HFF-Myc (cell line): ENCODE results near the gene SINHCAF.
A peak's percentile ranks its signal among the peaks of the same experiment; 100 is the strongest.

Experiments used
- DNase-seq: peaks from one replicate; pipeline ENCODE4 v3.0.0-alpha.2; 2011; ENCODE audit warnings: low read depth; ENCODE audit errors: extremely low read depth
- H3K4me3 ChIP-seq: replicated peaks from 2 replicates; pipeline ENCODE4 v1.5.1; 2011; ENCODE audit warnings: low read depth, mild to moderate bottlenecking, control low read depth, low read length
- CTCF ChIP-seq: IDR thresholded peaks from 2 replicates; pipeline ENCODE4 v1.5.1; 2012; ENCODE audit warnings: mild to moderate bottlenecking, low read depth, low read length, control low read depth; ENCODE audit errors: missing control alignments

Gene SINHCAF

DNA sequence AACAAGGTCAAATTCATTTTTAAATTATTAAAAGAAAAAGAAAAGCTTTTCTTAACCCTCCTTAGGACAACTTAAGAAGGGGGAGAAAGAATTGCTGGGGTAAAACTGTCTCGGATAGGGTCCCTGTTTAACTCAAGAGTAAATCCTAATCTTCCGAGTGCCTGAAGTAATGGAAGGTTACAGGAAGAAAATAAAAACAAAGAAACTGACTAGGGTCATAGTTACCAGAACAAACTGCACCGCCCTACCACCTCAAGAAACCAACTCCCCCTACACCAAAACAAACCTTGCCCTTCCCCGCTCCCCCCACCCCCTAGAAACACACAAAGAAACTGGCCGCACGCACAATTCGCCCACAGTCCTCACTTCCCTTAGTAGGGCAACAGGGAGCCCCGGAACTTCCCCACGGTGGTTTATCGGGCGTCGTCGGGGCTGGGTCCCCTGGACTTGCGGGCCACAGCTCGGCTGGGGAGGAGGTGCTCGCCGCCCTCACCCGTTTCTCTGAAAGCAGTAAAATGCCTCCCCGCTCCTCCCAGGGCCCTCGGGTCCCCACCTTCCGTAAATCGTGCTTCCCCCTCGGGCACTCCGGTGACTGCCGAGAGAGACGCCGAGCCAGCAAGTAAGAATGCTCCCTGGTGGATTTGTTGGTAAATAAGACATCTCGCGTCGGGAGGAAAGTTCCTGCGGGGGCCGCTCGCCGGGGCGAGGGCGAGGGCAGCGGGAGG, 2.4 kb downstream of the SINHCAF start:
- H3K4me3 ChIP-seq, result peak overlapping the region; percentile 87
- no peak for DNase-seq
- no peak for TF ChIP-seq CTCF

DNA sequence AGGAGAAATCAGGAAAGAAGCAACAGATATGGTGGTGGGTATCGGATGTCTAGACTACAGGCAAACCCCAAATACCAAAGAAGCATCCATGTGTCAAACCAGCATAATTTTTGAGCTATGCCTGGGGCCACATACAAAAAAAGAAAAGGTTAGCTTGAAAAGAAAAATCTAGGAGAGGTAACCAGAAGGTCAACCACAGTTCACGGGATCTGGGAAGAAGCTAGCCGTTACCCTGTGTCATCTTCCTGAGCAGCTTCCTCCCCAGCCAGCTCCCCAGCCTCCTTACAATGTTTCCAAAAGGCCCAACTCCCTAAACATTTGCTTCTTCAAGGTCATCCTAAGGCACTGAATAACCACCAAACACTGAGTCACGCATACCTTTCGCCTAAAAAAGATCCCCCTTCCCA, 3.1 kb downstream of the SINHCAF start:
- DNase-seq, result peak; percentile 30
- no peak for TF ChIP-seq CTCF
- peak overlapping the region; percentile 87 for H3K4me3 ChIP-seq

DNA sequence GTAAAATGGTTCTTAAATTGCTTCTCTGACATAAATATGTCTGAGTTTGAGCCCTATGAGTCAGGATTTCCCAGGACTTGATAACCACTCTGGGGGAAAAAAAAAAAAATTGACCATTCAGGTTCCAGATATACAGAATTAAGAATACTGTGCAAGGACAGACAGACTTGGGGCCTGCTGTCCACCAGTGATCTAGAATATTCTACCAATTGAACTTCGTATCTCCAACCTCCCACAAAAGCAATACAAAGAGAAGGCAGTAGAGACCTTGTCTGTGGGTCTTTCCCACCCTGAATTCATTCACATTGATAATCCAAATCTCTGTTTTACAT, 4.1 kb downstream of the SINHCAF start:
- peak overlapping the region; percentile 13; the same call in 1 of the 2 replicates for H3K4me3 ChIP-seq
- DNase-seq, result no peak
- no peak for TF ChIP-seq CTCF

DNA sequence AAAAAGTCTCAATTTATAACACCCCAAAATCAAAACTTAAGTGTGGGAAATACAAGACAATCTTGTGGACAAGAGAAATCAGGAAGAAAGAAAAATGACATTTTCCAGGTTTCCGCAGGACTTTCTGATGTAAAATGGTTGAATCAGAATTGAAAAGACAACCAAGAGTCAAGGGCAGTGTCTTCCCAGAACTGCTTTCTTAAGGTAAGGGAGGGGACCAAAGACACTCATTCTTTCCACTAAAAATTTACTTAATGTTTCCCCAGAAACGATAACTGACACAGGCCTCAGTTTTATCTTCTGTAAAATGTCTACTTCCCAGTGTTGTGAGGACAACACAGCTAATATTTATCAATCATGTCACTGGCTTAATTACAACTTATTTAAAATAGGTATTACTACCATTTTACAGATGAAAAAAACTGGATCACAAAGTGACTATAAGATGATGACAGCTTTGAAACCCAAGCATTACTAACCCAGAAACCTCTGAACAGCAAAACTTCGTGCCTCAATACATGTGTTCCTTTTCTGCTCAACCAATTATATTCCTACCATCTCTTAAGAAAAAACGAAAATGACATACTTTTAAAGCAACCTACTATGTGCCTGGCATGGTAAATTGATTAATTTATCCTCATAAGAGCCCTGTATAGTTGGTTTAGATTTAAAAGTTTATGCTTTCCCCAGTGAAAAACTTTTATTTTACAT, 4.6 kb downstream of the SINHCAF start:
- DNase-seq, result no peak
- no peak overlapping the region for H3K4me3 ChIP-seq
- no peak for TF ChIP-seq CTCF

GRCh38 chr12:31318657-31319269, 7.2 kb downstream of the SINHCAF start:
- no peak overlapping the region for H3K4me3 ChIP-seq
- DNase-seq, result no peak
- TF ChIP-seq CTCF, result no peak

- H3K4me3 ChIP-seq, result no peak overlapping the region; the same call in 1 of the 2 replicates
- TF ChIP-seq CTCF, result no peak
- no peak for DNase-seq
These were observed 8.2 kb downstream of the SINHCAF start for GRCh38 chr12:31317471-31318395.
